GM21723 (cell line): ENCODE measurements around the gene HECTD4.

ENCODE experiments used
- ATAC-seq: cut with Tn5 transposase; IDR thresholded peaks from one replicate; pipeline ENCODE4 v1.9.1; 2021; ENCODE audit warnings: mild to moderate bottlenecking, moderate library complexity; ENCODE audit not compliant: unreplicated experiment

HECTD4 gene

GRCh38 chr12:112322882-112323547, 59.2 kb downstream of the HECTD4 start:
- ATAC-seq, result no peak

- no peak for ATAC-seq
These were observed 59.8 kb downstream of the HECTD4 start for GRCh38 chr12:112322441-112322840.

- no peak for ATAC-seq
These were observed 61.0 kb downstream of the HECTD4 start for GRCh38 chr12:112321245-112321644.

GRCh38 chr12:112319395-112319794, 62.8 kb downstream of the HECTD4 start:
- no peak for ATAC-seq

- no peak for ATAC-seq
These were observed 64.8 kb downstream of the HECTD4 start for GRCh38 chr12:112317481-112317880.

- no peak for ATAC-seq
These were observed 67.2 kb downstream of the HECTD4 start for GRCh38 chr12:112314981-112315380.

- ATAC-seq, result no peak
These were observed 72.4 kb downstream of the HECTD4 start for GRCh38 chr12:112309797-112310196.

- ATAC-seq, result no peak
These were observed 73.6 kb downstream of the HECTD4 start for GRCh38 chr12:112308652-112309051.

GRCh38 chr12:112308161-112308560, 74.1 kb downstream of the HECTD4 start:
- no peak for ATAC-seq

GRCh38 chr12:112307317-112308011, 74.8 kb downstream of the HECTD4 start:
- no peak for ATAC-seq

GRCh38 chr12:112305951-112306350, 76.3 kb downstream of the HECTD4 start:
- no peak for ATAC-seq

- no peak for ATAC-seq
These were observed 77.8 kb downstream of the HECTD4 start for GRCh38 chr12:112304436-112304835.

- no peak for ATAC-seq
These were observed 78.4 kb downstream of the HECTD4 start for GRCh38 chr12:112303799-112304198.

- ATAC-seq, result peak; percentile 99
These were observed 79.2 kb downstream of the HECTD4 start for GRCh38 chr12:112303004-112303403.

- ATAC-seq, result no peak
These were observed 82.5 kb downstream of the HECTD4 start for GRCh38 chr12:112299704-112300103.

- ATAC-seq, result no peak
These were observed 85.0 kb downstream of the HECTD4 start for GRCh38 chr12:112297188-112297587.

GRCh38 chr12:112296183-112296582, 86.0 kb downstream of the HECTD4 start:
- ATAC-seq, result no peak

- no peak for ATAC-seq
These were observed 87.4 kb downstream of the HECTD4 start for GRCh38 chr12:112294793-112295192.

- ATAC-seq, result no peak
These were observed 93.6 kb downstream of the HECTD4 start for GRCh38 chr12:112288638-112289037.

- no peak for ATAC-seq
These were observed 96.4 kb downstream of the HECTD4 start for GRCh38 chr12:112285600-112286401.

GRCh38 chr12:112283546-112283945, 98.7 kb downstream of the HECTD4 start:
- ATAC-seq, result no peak

GRCh38 chr12:112282920-112283319, 99.3 kb downstream of the HECTD4 start:
- ATAC-seq, result no peak
